Upper lobe of right lung (tissue), 1 donor: ENCODE data around the gene IGF2BP1. TPM values are rescaled to one million over a fixed set of nuclear protein-coding genes. Genes with fewer than 3 reads are reported as not detected.
A peak's percentile ranks its signal among the peaks of the same experiment; 100 is the strongest.
"Not testable (repeated sequence)": the region's sequence is repeated elsewhere in the genome, so short reads cannot be mapped to it uniquely, and the experiment has no call there.

Source experiments
- ATAC-seq: fragments of 200-7000 bp; cut with Tn5 transposase; one replicate; pipeline ENCODE4 v1.9.1; 2020; ENCODE audit warnings: mild to moderate bottlenecking, moderate library complexity
- DNase-seq: peaks from one replicate; pipeline ENCODE4 v3.0.0-alpha.2; 2020
- H3K27ac ChIP-seq: fragments of 200-600 bp; one replicate; pipeline ENCODE4 v1.8.0; 2022
- H3K27me3 ChIP-seq: fragments of 200-600 bp; one replicate; pipeline ENCODE4 v1.8.0; 2022; ENCODE audit warnings: mild to moderate bottlenecking
- H3K36me3 ChIP-seq: fragments of 200-600 bp; one replicate; pipeline ENCODE4 v1.8.0; 2022
- H3K4me1 ChIP-seq: fragments of 200-600 bp; one replicate; pipeline ENCODE4 v1.8.0; 2022
- H3K4me3 ChIP-seq: fragments of 200-600 bp; one replicate; pipeline ENCODE4 v1.8.0; 2022; ENCODE audit warnings: mild to moderate bottlenecking
- H3K9me3 ChIP-seq: fragments of 200-600 bp; one replicate; pipeline ENCODE4 v1.8.0; 2022
- intact Hi-C: fragments of 100-400 bp; cut with DNase I; formaldehyde crosslinking; loops from one replicate; pipeline ENCODE4 v1.11.0; 2022
- total RNA-seq: library from RNA; stranded (reverse); fragmentation: NEBNext Ultra II Directional; extraction: Animal tissue kit (Norgen Biotek cat#: 25700); gene quantifications from one replicate; pipeline ENCODE4 v1.2.1, GENCODE V29; 2021
- TF ChIP-seq, protein P1 (sequence below): fragments of 200-600 bp; IDR thresholded peaks from one replicate; pipeline ENCODE4 v1.8.0; 2022; ENCODE audit warnings: antibody characterized with exemption
- donor health status: DM: no; HTN: yes; CAD: no; lungs with severe emphysema.

Gene IGF2BP1
- total RNA-seq, 1 donor from 2014 or later, result not detected

GRCh38 chr17:49024523-49024922 is 27.3 kb downstream of the IGF2BP1 start:
- H3K4me1 ChIP-seq, result no peaks in the 10 kb centered on the region
- no peaks in the 10 kb centered on the region for H3K36me3 ChIP-seq
- no peak for DNase-seq
- no peak for ATAC-seq
- no peak overlapping the region for H3K4me3 ChIP-seq
- TF ChIP-seq, protein P1, sequence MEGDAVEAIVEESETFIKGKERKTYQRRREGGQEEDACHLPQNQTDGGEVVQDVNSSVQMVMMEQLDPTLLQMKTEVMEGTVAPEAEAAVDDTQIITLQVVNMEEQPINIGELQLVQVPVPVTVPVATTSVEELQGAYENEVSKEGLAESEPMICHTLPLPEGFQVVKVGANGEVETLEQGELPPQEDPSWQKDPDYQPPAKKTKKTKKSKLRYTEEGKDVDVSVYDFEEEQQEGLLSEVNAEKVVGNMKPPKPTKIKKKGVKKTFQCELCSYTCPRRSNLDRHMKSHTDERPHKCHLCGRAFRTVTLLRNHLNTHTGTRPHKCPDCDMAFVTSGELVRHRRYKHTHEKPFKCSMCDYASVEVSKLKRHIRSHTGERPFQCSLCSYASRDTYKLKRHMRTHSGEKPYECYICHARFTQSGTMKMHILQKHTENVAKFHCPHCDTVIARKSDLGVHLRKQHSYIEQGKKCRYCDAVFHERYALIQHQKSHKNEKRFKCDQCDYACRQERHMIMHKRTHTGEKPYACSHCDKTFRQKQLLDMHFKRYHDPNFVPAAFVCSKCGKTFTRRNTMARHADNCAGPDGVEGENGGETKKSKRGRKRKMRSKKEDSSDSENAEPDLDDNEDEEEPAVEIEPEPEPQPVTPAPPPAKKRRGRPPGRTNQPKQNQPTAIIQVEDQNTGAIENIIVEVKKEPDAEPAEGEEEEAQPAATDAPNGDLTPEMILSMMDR, result no peak
- peaks cover 4% of the 10 kb centered on the region for H3K27me3 ChIP-seq
- H3K27ac ChIP-seq, result no peak overlapping the region
- intact Hi-C loops, result no loop called here
- no peaks in the 10 kb centered on the region for H3K9me3 ChIP-seq

DNA sequence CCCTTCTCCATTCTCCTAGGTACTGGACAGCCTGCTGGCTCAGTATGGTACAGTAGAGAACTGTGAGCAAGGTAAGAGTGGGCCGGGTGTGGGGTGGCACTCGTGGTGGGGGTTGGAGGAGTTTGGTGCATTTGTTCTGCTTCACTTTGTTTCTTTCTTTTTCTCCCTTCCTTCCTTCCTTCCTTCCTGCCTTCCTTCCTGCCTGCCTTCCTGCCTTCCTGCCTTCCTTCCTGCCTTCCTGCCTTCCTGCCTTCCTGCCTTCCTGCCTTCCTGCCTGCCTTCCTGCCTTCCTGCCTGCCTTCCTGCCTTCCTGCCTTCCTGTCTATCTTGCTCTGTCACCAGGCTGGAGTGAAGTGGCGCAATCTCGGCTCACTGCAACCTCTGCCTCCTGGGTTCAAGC is 29.3 kb downstream of the IGF2BP1 start:
- H3K9me3 ChIP-seq, H3K27me3 ChIP-seq, intact Hi-C loops, ATAC-seq, H3K4me3 ChIP-seq, H3K4me1 ChIP-seq, H3K36me3 ChIP-seq, DNase-seq, H3K27ac ChIP-seq: not testable (repeated sequence)

GRCh38 chr17:49028271-49028670 is 31.1 kb downstream of the IGF2BP1 start:
- DNase-seq (no peak), ATAC-seq (no peak)
- Histone ChIP-seq H3K36me3 (no peaks in the 10 kb centered on the region), H3K4me1 (no peaks in the 10 kb centered on the region), H3K27ac (no peak overlapping the region), H3K27me3 (peaks cover 8% of the 10 kb centered on the region), H3K9me3 (no peaks in the 10 kb centered on the region), H3K4me3 (no peak overlapping the region)
- intact Hi-C loops, result no loop called here
- TF ChIP-seq, protein P1, result no peak

- TF ChIP-seq, protein P1, result no peak
- intact Hi-C loops, result loop anchor here (10.0 kb wide), 1 partner anchor 145 kb away; no protein-coding TSS in a partner anchor
- no peaks in the 10 kb centered on the region for H3K4me1 ChIP-seq
Measured at GRCh38 chr17:49029801-49030200, 32.6 kb downstream of the IGF2BP1 start.

DNA sequence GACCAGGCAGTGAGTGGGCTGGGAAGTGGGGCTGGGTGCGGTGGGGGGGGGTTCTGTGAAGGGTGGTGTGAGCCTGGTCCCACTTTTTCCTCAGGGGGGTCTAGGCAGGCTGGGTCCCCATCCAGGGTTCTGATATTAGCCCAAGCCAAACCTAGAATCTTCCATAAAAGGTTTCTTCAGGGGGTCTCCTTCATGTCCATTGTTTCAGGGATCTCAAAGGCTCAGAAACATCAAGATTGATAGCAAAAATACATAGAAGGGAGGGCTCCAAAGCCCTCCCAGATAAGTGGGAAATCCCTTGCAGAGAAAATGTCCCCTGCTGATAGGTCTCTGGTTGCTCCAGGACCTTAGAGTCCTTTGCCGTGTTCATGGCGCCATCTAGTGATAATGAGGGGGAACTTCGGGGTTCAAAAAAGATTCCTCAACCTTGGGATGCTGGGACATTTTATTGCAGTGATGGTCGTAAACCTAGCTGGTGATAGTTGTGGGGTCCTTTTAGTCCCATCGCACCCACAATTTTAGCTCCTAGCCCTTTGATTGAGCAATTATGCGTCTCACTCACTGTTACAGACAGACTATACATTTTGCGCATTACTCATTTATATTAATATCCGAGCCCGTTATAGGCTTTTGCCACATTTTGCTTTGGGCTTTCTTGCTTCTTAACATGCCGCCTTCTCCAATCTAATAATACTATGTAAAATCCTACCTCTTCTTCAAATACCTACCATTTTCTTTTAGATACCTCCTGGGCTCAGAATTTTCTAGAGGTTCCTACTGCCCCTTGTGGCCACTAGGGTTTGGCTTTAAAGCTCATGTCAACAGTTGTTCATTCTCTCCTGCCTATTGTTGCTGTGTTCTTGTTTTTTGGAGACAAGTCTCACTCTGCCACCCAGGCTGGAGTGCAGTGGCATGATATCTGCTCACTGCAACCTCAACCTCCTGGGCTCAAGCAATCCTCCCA is 35.1 kb downstream of the IGF2BP1 start:
- ATAC-seq (peak; percentile 88), DNase-seq (no peak)
- no peak overlapping the region for H3K27ac ChIP-seq
- intact Hi-C loops, result loop anchor here (10.0 kb wide), 1 partner anchor 147 kb away; no protein-coding TSS in a partner anchor
- H3K4me1 ChIP-seq, result no peaks in the 10 kb centered on the region
- no peaks in the 10 kb centered on the region for H3K36me3 ChIP-seq
- no peaks in the 10 kb centered on the region for H3K9me3 ChIP-seq
- H3K4me3 ChIP-seq, result no peak overlapping the region
- TF ChIP-seq, protein P1, result peak; percentile 68
- H3K27me3 ChIP-seq, result peaks cover 3% of the 10 kb centered on the region

More at GRCh38 chr17:49029801-49030200, 32.6 kb downstream of the IGF2BP1 start:
- DNase-seq (no peak), ATAC-seq (no peak)
- no peaks in the 10 kb centered on the region for H3K36me3 ChIP-seq
- H3K4me3 ChIP-seq, result no peak overlapping the region
- H3K27ac ChIP-seq, result no peak overlapping the region
- peaks cover 3% of the 10 kb centered on the region for H3K27me3 ChIP-seq
- H3K9me3 ChIP-seq, result no peaks in the 10 kb centered on the region
